Measurements from ENCODE around the gene TMEM178B. TPM values are rescaled to one million over a fixed set of nuclear protein-coding genes. Genes with fewer than 3 reads are reported as not detected.

TMEM178B gene
- total RNA-seq, 1 experiment from 2014 or later, result 0.11 TPM

DNA sequence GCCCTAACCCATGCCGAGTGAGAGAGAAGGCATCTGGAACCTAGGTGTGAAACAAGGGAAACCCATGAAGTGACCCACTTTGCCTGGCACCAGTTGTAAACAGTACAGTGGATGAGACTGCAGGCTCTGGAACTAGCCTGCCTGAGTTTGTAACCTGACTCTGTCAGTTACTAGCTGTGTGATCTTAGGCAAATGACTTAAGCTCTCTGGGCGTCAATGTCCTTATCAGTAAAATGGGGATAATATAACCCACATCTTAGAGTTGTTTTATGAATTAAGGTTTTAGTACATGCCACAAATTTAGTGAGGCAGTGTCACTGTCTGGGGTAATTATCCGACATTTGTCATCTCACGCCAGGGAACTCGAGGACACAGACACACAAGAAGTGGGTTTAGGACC lies 394.5 kb downstream of the TMEM178B start:
- H3K27ac Mint-ChIP-seq (ENCODE audit: unreplicated experiment), result no peak overlapping the region
- Histone ChIP-seq H3K4me3 (ENCODE audit: low read depth, low read length) (no peak overlapping the region), H3K36me3 (ENCODE audit: control insufficient read depth, insufficient read depth, low read length) (no peaks in the 10 kb centered on the region), H3K9me3 (no peaks in the 10 kb centered on the region), H3K27me3 (replicated peaks; ENCODE audit: control insufficient read depth, insufficient read depth, low read length) (peaks cover 1% of the 10 kb centered on the region; the same call in 1 of the 2 replicates), H3K4me1 (no peaks in the 10 kb centered on the region)
- H3K27me3 Mint-ChIP-seq (ENCODE audit: insufficient read depth, unreplicated experiment), result peaks cover 36% of the 10 kb centered on the region
- H3K4me1 Mint-ChIP-seq (ENCODE audit: low read depth, unreplicated experiment), result no peaks in the 10 kb centered on the region
- TF ChIP-seq, protein P1, sequence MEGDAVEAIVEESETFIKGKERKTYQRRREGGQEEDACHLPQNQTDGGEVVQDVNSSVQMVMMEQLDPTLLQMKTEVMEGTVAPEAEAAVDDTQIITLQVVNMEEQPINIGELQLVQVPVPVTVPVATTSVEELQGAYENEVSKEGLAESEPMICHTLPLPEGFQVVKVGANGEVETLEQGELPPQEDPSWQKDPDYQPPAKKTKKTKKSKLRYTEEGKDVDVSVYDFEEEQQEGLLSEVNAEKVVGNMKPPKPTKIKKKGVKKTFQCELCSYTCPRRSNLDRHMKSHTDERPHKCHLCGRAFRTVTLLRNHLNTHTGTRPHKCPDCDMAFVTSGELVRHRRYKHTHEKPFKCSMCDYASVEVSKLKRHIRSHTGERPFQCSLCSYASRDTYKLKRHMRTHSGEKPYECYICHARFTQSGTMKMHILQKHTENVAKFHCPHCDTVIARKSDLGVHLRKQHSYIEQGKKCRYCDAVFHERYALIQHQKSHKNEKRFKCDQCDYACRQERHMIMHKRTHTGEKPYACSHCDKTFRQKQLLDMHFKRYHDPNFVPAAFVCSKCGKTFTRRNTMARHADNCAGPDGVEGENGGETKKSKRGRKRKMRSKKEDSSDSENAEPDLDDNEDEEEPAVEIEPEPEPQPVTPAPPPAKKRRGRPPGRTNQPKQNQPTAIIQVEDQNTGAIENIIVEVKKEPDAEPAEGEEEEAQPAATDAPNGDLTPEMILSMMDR (IDR thresholded peaks at IDR 0.05; ENCODE audit: insufficient read depth in 1 of 2, low read depth in 1 of 2, low read length in 1 of 2, severe bottlenecking in 1 of 2, unreplicated experiment in 1 of 2), result no peak
- no peak for DNase-seq
- CTCF ChIA-PET, result no interaction called here
- H3K9me3 Mint-ChIP-seq (ENCODE audit: unreplicated experiment), result no peaks in the 10 kb centered on the region
- BruUV-seq (replicated peaks), result no TSS peak
- H3K36me3 Mint-ChIP-seq (ENCODE audit: insufficient read depth, unreplicated experiment), result no peaks in the 10 kb centered on the region
- POLR2A ChIA-PET, result no interaction called here
- no peak overlapping the region for H3K4me3 Mint-ChIP-seq (ENCODE audit: unreplicated experiment)
- intact Hi-C loops (cut with micrococcal nuclease; ENCODE audit: unreplicated experiment), result no loop called here

DNA sequence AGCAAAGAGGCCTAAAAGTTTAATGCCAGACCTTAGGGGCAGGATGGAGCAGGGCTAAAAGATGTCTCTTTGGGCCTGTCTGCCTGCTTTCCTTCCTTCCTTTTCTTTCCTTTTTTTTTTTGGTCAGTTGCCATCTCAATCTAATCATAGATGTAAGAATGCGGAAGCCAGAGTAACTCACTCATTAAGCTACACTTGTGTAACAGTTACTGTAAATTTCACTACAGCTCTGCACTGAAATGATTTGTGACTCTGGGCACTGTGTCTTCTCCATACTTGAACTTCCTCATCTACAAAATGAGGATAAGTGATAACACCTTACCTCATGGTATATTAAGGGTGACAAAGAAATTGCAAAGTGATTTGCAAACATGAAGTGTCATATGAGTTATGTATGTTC lies 401.8 kb downstream of the TMEM178B start:
- H3K36me3 Mint-ChIP-seq (ENCODE audit: insufficient read depth, unreplicated experiment), result no peaks in the 10 kb centered on the region
- TF ChIP-seq, protein P1 (IDR thresholded peaks at IDR 0.05; ENCODE audit: insufficient read depth in 1 of 2, low read depth in 1 of 2, low read length in 1 of 2, severe bottlenecking in 1 of 2, unreplicated experiment in 1 of 2), result no peak
- no peaks in the 10 kb centered on the region for H3K9me3 ChIP-seq
- H3K27me3 Mint-ChIP-seq (ENCODE audit: insufficient read depth, unreplicated experiment), result peaks cover 31% of the 10 kb centered on the region
- H3K36me3 ChIP-seq (ENCODE audit: control insufficient read depth, insufficient read depth, low read length), result no peaks in the 10 kb centered on the region
- no TSS peak for BruUV-seq (replicated peaks)
- ChIA-PET POLR2A (no interaction called here), CTCF (no interaction called here)
- H3K4me3 Mint-ChIP-seq (ENCODE audit: unreplicated experiment), result no peak overlapping the region
- H3K9me3 Mint-ChIP-seq (ENCODE audit: unreplicated experiment), result no peaks in the 10 kb centered on the region
- H3K4me3 ChIP-seq (ENCODE audit: low read depth, low read length), result no peak overlapping the region
- no peaks in the 10 kb centered on the region for H3K4me1 ChIP-seq
- no peaks in the 10 kb centered on the region for H3K4me1 Mint-ChIP-seq (ENCODE audit: low read depth, unreplicated experiment)
- intact Hi-C loops (cut with micrococcal nuclease; ENCODE audit: unreplicated experiment), result no loop called here
- no peak for DNase-seq
- H3K27me3 ChIP-seq (replicated peaks; ENCODE audit: control insufficient read depth, insufficient read depth, low read length), result peaks cover 1% of the 10 kb centered on the region; the same call in 1 of the 2 replicates
- H3K27ac Mint-ChIP-seq (ENCODE audit: unreplicated experiment), result no peak overlapping the region

DNA sequence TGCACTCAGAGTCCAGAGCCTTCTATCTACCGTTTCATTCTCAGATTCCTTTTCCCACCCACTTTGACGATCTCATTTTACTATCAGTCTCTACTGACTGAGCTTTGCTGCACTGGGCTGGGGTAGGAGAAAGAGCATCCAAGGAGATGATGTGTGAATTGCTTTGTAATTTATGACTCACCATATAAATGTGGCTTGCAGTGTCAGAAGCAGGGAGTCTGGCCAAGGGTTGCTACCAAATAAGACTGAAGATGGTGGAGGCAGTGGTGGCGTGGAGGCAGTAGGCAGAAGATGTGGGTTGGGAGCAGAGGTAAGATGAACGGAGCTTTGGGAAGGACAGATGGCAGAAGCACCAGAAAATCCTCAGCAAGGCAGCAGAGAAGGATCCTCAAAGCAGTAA lies 404.0 kb downstream of the TMEM178B start:
- intact Hi-C loops (cut with micrococcal nuclease; ENCODE audit: unreplicated experiment), result no loop called here
- BruUV-seq (replicated peaks), result no TSS peak
- no peak overlapping the region for H3K27ac Mint-ChIP-seq (ENCODE audit: unreplicated experiment)
- no peak for DNase-seq
- Histone ChIP-seq H3K4me1 (no peaks in the 10 kb centered on the region), H3K4me3 (ENCODE audit: low read depth, low read length) (no peak overlapping the region), H3K9me3 (no peaks in the 10 kb centered on the region), H3K27me3 (replicated peaks; ENCODE audit: control insufficient read depth, insufficient read depth, low read length) (no peaks in the 10 kb centered on the region; the same call in 1 of the 2 replicates), H3K36me3 (ENCODE audit: control insufficient read depth, insufficient read depth, low read length) (no peaks in the 10 kb centered on the region)
- H3K27me3 Mint-ChIP-seq (ENCODE audit: insufficient read depth, unreplicated experiment), result peaks cover 30% of the 10 kb centered on the region
- TF ChIP-seq, protein P1 (IDR thresholded peaks at IDR 0.05; ENCODE audit: insufficient read depth in 1 of 2, low read depth in 1 of 2, low read length in 1 of 2, severe bottlenecking in 1 of 2, unreplicated experiment in 1 of 2), result no peak
- H3K4me1 Mint-ChIP-seq (ENCODE audit: low read depth, unreplicated experiment), result no peaks in the 10 kb centered on the region
- CTCF ChIA-PET, result no interaction called here
- POLR2A ChIA-PET, result no interaction called here
- no peaks in the 10 kb centered on the region for H3K9me3 Mint-ChIP-seq (ENCODE audit: unreplicated experiment)
- H3K36me3 Mint-ChIP-seq (ENCODE audit: insufficient read depth, unreplicated experiment), result no peaks in the 10 kb centered on the region
- H3K4me3 Mint-ChIP-seq (ENCODE audit: unreplicated experiment), result no peak overlapping the region

Measured in Caco-2 (cell line).